PC-9 (cell line): ENCODE data around the gene ING3. TPM values are rescaled to one million over a fixed set of nuclear protein-coding genes. Genes with fewer than 3 reads are reported as not detected.

ENCODE experiments used
- BruUV-seq: library from RNA; stranded (reverse); fragments of 400-500 nt; replicated peaks from 2 replicates; lab custom pipeline; 2021; lab: Mats Ljungman, UMichigan
- CTCF ChIA-PET: fragments of 300-600 bp; sonication (Branson Sonifier 250); formaldehyde crosslinking; loops from one replicate; lab custom pipeline; 2022; ENCODE audit warnings: antibody characterized with exemption; lab: Charles Lee
- POLR2A ChIA-PET: fragments of 300-600 bp; sonication (Branson Sonifier 250); formaldehyde crosslinking; loops from one replicate; lab custom pipeline; 2022; ENCODE audit warnings: antibody characterized with exemption; ENCODE audit not compliant: unreplicated experiment; lab: Charles Lee
- DNase-seq, 2 experiments: peaks; one replicate each; pipeline versions ENCODE4 v3.0.0 to v3.0.0-alpha.2; 2015 to 2022; ENCODE audit warnings: mixed read lengths in 1 of 2
- H2AFZ ChIP-seq: fragments of 200-600 bp; sonication (generic); 2 replicates; pipeline ENCODE4 v1.8.1; 2017; ENCODE audit warnings: antibody characterized with exemption
- H3F3A ChIP-seq: fragments of 200-600 bp; sonication (generic); 2 replicates; pipeline ENCODE4 v1.8.1; 2017; ENCODE audit warnings: antibody characterized with exemption, mild to moderate bottlenecking, low read depth; ENCODE audit not compliant: insufficient read depth
- H3K27ac ChIP-seq: fragments of 200-600 bp; sonication (generic); 2 replicates; pipeline ENCODE4 v1.6.1; 2016; ENCODE audit warnings: mixed run types
- H3K27me3 ChIP-seq: fragments of 200-600 bp; sonication (generic); 2 replicates; pipeline ENCODE4 v1.6.1; 2016; ENCODE audit warnings: low read depth, mixed run types; ENCODE audit not compliant: insufficient read depth
- H3K36me3 ChIP-seq: fragments of 200-600 bp; sonication (generic); 2 replicates; pipeline ENCODE4 v1.6.1; 2016; ENCODE audit warnings: low read depth, mixed run types
- H3K4me1 ChIP-seq: fragments of 200-600 bp; sonication (generic); replicated peaks from 2 replicates; pipeline ENCODE4 v1.6.1; 2016; ENCODE audit warnings: mixed run types; ENCODE audit not compliant: insufficient read depth
- H3K4me2 ChIP-seq: fragments of 200-600 bp; sonication (generic); 2 replicates; pipeline ENCODE4 v1.6.1; 2017; ENCODE audit warnings: mixed run types
- H3K4me3 ChIP-seq: fragments of 200-600 bp; sonication (generic); 2 replicates; pipeline ENCODE4 v1.6.1; 2016; ENCODE audit warnings: mixed run types
- H3K79me2 ChIP-seq: fragments of 200-600 bp; sonication (generic); 2 replicates; pipeline ENCODE4 v1.6.1; 2017; ENCODE audit warnings: low read depth, mixed run types
- H3K9me2 ChIP-seq: fragments of 200-600 bp; sonication (generic); 2 replicates; pipeline ENCODE4 v1.8.1; 2017; ENCODE audit warnings: mild to moderate bottlenecking; ENCODE audit not compliant: insufficient read depth
- H3K9me3 ChIP-seq: fragments of 200-600 bp; sonication (generic); 2 replicates; pipeline ENCODE4 v1.8.1; 2016; ENCODE audit warnings: low read depth; ENCODE audit not compliant: insufficient read depth
- H4K20me1 ChIP-seq: fragments of 200-600 bp; sonication (generic); 2 replicates; pipeline ENCODE4 v1.8.1; 2017; ENCODE audit not compliant: insufficient read depth
- CTCF ChIP-seq: fragments of 200-600 bp; sonication (generic); conservative IDR thresholded peaks from 2 replicates; pipeline ENCODE4 v1.6.1; 2017; ENCODE audit warnings: mixed run types, antibody characterized with exemption, mild to moderate bottlenecking, moderate library complexity
- EZH2 ChIP-seq: fragments of 200-600 bp; sonication (generic); IDR thresholded peaks from 2 replicates; pipeline ENCODE4 v1.8.0; 2017; ENCODE audit warnings: antibody characterized with exemption, low read depth
- intact Hi-C: fragments of 100-400 bp; cut with micrococcal nuclease; formaldehyde crosslinking; loops from one replicate; pipeline ENCODE4 v1.10.0; 2022; ENCODE audit not compliant: unreplicated experiment
- total RNA-seq: library from RNA; stranded (reverse); gene quantifications from 2 replicates; pipeline ENCODE4 v1.2.3, GENCODE V29; 2021

Gene ING3
- total RNA-seq, 1 experiment from 2014 or later: 16.4 TPM

- no peaks in the 10 kb centered on the region for H4K20me1 ChIP-seq
- TF ChIP-seq CTCF (no peak), EZH2 (no peak)
- H3K27ac ChIP-seq: no peak within 1 kb of the TSS
- peak within 1 kb of the TSS; percentile 77 for H2AFZ ChIP-seq
- CTCF ChIA-PET: interaction anchor here (0.6 to 4.1 kb wide), 8 partner anchors 9 to 120 kb away, joined by 3 to 25 read pairs (median 3); no protein-coding TSS in a partner anchor
- H3K9me3 ChIP-seq: no peaks in the 10 kb centered on the region
- H3K79me2 ChIP-seq: no peaks in the 10 kb centered on the region
- no peaks in the 10 kb centered on the region for H3F3A ChIP-seq
- no TSS peak for BruUV-seq
- peaks cover 3% of the 10 kb centered on the region; the same call in 1 of the 2 replicates for H3K9me2 ChIP-seq
- POLR2A ChIA-PET: no interaction called here
- no peaks in the 10 kb centered on the region for H3K27me3 ChIP-seq
- intact Hi-C loops: loop anchor here (5.0 to 10.0 kb wide), 2 partner anchors 346 to 559 kb away; no protein-coding TSS in a partner anchor
- peaks cover 10% of the 10 kb centered on the region for H3K4me1 ChIP-seq
- H3K36me3 ChIP-seq: no peaks in the 10 kb centered on the region
- H3K4me2 ChIP-seq: peak within 1 kb of the TSS; percentile 76
- peak within 1 kb of the TSS; percentile 74 for H3K4me3 ChIP-seq
- peak in 1 of 2 experiments; percentile 43 for DNase-seq
Measured at GRCh38 chr7:120988591-120989256, 38.1 kb downstream of the ING3 start, which contains the start of gene CPED1. CPED1 (plus strand) TSS chr7:120988711; CDS start chr7:120989622, 911 bp downstream.

- H3K4me2 ChIP-seq: peak overlapping the region; percentile 76
- H3K4me3 ChIP-seq: peak overlapping the region; percentile 74; the same call in 1 of the 2 replicates
- intact Hi-C loops: loop anchor here (5.0 to 10.0 kb wide), 2 partner anchors 345 to 558 kb away; no protein-coding TSS in a partner anchor
- H3K9me2 ChIP-seq: peaks cover 3% of the 10 kb centered on the region; the same call in 1 of the 2 replicates
- no peak for TF ChIP-seq EZH2
- TF ChIP-seq CTCF: no peak
- peak overlapping the region; percentile 77 for H2AFZ ChIP-seq
- no TSS peak for BruUV-seq
- POLR2A ChIA-PET: no interaction called here
- no peak overlapping the region for H3K27ac ChIP-seq
- no peak for DNase-seq
- H3K9me3 ChIP-seq: no peaks in the 10 kb centered on the region
- CTCF ChIA-PET: interaction anchor here (0.6 to 4.1 kb wide), 5 partner anchors 10 to 114 kb away, joined by 3 to 25 read pairs (median 4); no protein-coding TSS in a partner anchor
- no peaks in the 10 kb centered on the region for H3K36me3 ChIP-seq
- H3K27me3 ChIP-seq: no peaks in the 10 kb centered on the region
- H3K79me2 ChIP-seq: no peaks in the 10 kb centered on the region
- H4K20me1 ChIP-seq: no peaks in the 10 kb centered on the region
- no peaks in the 10 kb centered on the region for H3F3A ChIP-seq
- H3K4me1 ChIP-seq: peaks cover 10% of the 10 kb centered on the region
Measured at GRCh38 chr7:120989257-120990220, 39.0 kb downstream of the ING3 start.
